ENCODE data around the gene GPA33. TPM values are rescaled to one million over a fixed set of nuclear protein-coding genes. Genes with fewer than 3 reads are reported as not detected.

The GPA33 gene
- total and polyA plus RNA-seq, 10 of the 15 experiments (the other 5 are each of a cell fraction or from before 2014, with no cell fraction given): 0.09 to 0.27 (median 0.21) TPM; not detected in 1

DNA sequence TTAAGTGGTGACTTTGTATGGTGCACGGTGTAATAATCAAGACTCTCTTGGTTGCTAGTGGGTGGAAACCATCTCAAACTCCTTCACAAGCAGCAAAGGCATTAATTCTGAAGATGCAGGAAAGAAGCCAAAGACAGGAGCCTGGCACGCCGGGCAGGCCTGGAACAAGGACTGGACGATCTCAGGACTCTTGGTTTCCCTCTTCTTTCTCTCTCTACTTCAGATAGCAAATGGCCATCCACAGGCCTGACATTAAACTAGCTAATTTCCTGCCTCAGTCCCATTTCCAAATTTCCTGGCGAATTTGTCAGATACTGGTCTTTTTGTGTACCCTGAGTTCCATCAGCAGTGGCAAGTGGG lies 31.9 kb upstream of the GPA33 start:
- DNase-seq (ENCODE audit: low read depth, low spot score): no peak
- SMC1A ChIA-PET (ENCODE audit: uncharacterized antibody, unreplicated experiment): interaction anchor here (0.6 to 1.0 kb wide), 3 partner anchors 18 to 98 kb away, joined by 3 read pairs; no protein-coding TSS in a partner anchor
- RAD21 ChIA-PET (ENCODE audit: unreplicated experiment): interaction anchor here (0.6 kb wide), 1 partner anchor 17 kb away, joined by 5 read pairs; no protein-coding TSS in a partner anchor
- TF ChIP-seq CHD1 (IDR thresholded peaks at IDR 0.05; ENCODE audit: low read depth, low read length) (no peak), SPI1 (IDR thresholded peaks at IDR 0.05; ENCODE audit: borderline replicate concordance, insufficient read depth, low read depth, low read length) (no peak), MTA3 (IDR thresholded peaks at IDR 0.05; ENCODE audit: borderline replicate concordance, low read length) (no peak), NRF1 (conservative IDR thresholded peaks at IDR 0.05; ENCODE audit: low read depth, low read length) (no peak), ETV6 (conservative IDR thresholded peaks at IDR 0.05 in 1 of 2, IDR thresholded peaks at IDR 0.05 in 1 of 2; ENCODE audit: borderline replicate concordance in 1 of 2, low read depth in 1 of 2) (no peak), BMI1 (IDR thresholded peaks at IDR 0.05; ENCODE audit: borderline replicate concordance) (no peak), MEF2A (IDR thresholded peaks at IDR 0.05; ENCODE audit: insufficient read depth, low read depth, low read length) (no peak), RAD51 (IDR thresholded peaks at IDR 0.05) (no peak), ATF7 (IDR thresholded peaks at IDR 0.05; ENCODE audit: low read depth) (no peak)
- peaks cover 0 to 2% of the 10 kb centered on the region in 2 experiments; a peak in 1 of 4 replicates for H3K27me3 ChIP-seq (replicated peaks in 1 of 2; ENCODE audit: control insufficient read depth in 2 of 2, insufficient read depth in 2 of 2, low read length in 1 of 2)
- no peak overlapping the region for H3K27ac ChIP-seq (ENCODE audit: control insufficient read depth, insufficient read depth)
- no TSS peak for BruUV-seq (replicated peaks)
- no peak overlapping the region for H3K9ac ChIP-seq (ENCODE audit: control insufficient read depth, insufficient read depth, low read length)
- H4K20me1 ChIP-seq (ENCODE audit: control insufficient read depth, insufficient read depth): no peaks in the 10 kb centered on the region
- no peak overlapping the region for H3K4me3 ChIP-seq
- intact Hi-C loops (cut with micrococcal nuclease; ENCODE audit: unreplicated experiment) (loop anchor here (5.0 to 10.0 kb wide), 2 partner anchors 210 to 323 kb away; no protein-coding TSS in a partner anchor), in situ Hi-C loops (cut with MboI) (loop anchor here (5.0 kb wide), 1 partner anchor 55 kb away; no protein-coding TSS in a partner anchor)
- CTCF ChIA-PET: interaction anchor here (0.5 to 1.8 kb wide), 3 partner anchors 58 to 1300 kb away, joined by 3 to 5 read pairs (median 4); no protein-coding TSS in a partner anchor
- no peak overlapping the region for H3K4me2 ChIP-seq (ENCODE audit: control insufficient read depth, insufficient read depth)
- FAIRE-seq: no peak
- POLR2A ChIA-PET: no interaction called here
- no peaks in the 10 kb centered on the region for H3K9me3 ChIP-seq (replicated peaks; ENCODE audit: control insufficient read depth, insufficient read depth, low read length)
- ATAC-seq: no peak
- H3K4me1 ChIP-seq (ENCODE audit: control insufficient read depth, insufficient read depth, low read length): no peaks in the 10 kb centered on the region
- 62% methylated on average over 5 of the region's 5 CpGs for whole genome bisulfite sequencing (ENCODE audit: insufficient coverage, insufficient replicate concordance, low lambda C conversion rate, missing lambda C conversion rate)
- no peaks in the 10 kb centered on the region for H3K79me2 ChIP-seq (ENCODE audit: control insufficient read depth, insufficient read depth, low read length)
- no peaks in the 10 kb centered on the region for H3K36me3 ChIP-seq (ENCODE audit: control insufficient read depth in 2 of 2, insufficient read depth in 2 of 2, low read length in 1 of 2)
- no peak overlapping the region for H2AFZ ChIP-seq (ENCODE audit: control insufficient read depth, low read depth, low read length)
